Cardiac fibroblast (primary cell): Measurements from ENCODE around the gene DDX24.
A peak's percentile ranks its signal among the peaks of the same experiment; 100 is the strongest.

Source experiments
- DNase-seq, 2 donors: peaks; one replicate each; pipeline versions ENCODE4 v3.0.0 to v3.0.0-alpha.2; 2010; ENCODE audit warnings: low read depth in 2 of 2
- H3K4me3 ChIP-seq, 2 donors: replicated peaks in 1 of 2; 1 replicate in 1 of 2; 2 replicates in 1 of 2; pipeline ENCODE4 v1.5.1; 2011; ENCODE audit warnings: low read depth in 2 of 2, low read length in 2 of 2, mild to moderate bottlenecking in 2 of 2, moderate library complexity in 1 of 2
- TF ChIP-seq, protein P1 (sequence below): IDR thresholded peaks from one replicate; pipeline ENCODE4 v1.5.1; 2011; ENCODE audit warnings: low read depth, mild to moderate bottlenecking, low read length, inconsistent platforms

DDX24 gene

DNA sequence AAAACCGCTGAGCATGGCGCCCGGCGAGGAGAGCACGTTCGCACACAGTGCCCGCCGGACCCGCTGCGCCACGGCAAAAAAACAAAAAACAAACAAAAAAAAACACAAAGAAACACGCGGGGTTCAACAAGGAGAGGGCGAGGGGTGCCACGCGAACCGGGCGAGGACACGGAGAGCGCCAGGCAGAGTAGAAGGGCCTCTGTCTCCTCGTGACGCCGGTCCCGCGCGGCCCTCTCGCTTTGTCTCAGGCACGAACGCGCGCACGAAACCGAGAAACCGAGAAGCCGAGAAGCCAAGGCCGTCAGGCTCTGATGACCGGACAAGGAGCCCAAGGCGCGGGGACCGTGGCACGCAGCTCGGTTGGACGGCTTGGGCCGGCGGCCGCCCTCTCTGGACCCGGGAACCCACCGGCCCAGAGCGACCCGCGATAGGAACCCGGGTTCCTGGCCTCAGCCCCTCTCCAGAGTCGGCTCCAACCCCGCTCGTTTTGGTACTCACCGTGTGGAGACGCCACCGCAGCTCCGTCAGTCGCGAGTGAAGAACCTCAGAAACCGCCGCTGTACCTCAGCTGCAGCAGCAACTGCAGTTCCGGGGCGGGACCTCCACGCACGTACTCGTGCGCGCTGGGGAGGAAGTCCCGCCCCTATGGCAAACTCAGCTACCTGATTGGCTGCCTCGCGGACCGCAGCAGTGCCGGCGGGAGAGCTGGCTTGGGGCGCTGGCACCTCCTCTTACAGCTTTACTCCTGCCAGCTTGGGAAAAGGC is at the start of gene DDX24, which contains the start of gene IFI27L1:
Gene DDX24 (minus strand): TSS at position 582 of the 765 bp plus-strand sequence. CDS start 1,460 bp downstream, outside the sequence.
Gene IFI27L1 (plus strand): TSS at position 690 of the 765 bp plus-strand sequence. CDS start 15,628 bp downstream, outside the sequence.
- peak within 1 kb of the TSS; percentile 97 to 99 for H3K4me3 ChIP-seq
- TF ChIP-seq, protein P1, sequence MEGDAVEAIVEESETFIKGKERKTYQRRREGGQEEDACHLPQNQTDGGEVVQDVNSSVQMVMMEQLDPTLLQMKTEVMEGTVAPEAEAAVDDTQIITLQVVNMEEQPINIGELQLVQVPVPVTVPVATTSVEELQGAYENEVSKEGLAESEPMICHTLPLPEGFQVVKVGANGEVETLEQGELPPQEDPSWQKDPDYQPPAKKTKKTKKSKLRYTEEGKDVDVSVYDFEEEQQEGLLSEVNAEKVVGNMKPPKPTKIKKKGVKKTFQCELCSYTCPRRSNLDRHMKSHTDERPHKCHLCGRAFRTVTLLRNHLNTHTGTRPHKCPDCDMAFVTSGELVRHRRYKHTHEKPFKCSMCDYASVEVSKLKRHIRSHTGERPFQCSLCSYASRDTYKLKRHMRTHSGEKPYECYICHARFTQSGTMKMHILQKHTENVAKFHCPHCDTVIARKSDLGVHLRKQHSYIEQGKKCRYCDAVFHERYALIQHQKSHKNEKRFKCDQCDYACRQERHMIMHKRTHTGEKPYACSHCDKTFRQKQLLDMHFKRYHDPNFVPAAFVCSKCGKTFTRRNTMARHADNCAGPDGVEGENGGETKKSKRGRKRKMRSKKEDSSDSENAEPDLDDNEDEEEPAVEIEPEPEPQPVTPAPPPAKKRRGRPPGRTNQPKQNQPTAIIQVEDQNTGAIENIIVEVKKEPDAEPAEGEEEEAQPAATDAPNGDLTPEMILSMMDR: no peak
- peak; percentile 94 to 97 for DNase-seq

DNA sequence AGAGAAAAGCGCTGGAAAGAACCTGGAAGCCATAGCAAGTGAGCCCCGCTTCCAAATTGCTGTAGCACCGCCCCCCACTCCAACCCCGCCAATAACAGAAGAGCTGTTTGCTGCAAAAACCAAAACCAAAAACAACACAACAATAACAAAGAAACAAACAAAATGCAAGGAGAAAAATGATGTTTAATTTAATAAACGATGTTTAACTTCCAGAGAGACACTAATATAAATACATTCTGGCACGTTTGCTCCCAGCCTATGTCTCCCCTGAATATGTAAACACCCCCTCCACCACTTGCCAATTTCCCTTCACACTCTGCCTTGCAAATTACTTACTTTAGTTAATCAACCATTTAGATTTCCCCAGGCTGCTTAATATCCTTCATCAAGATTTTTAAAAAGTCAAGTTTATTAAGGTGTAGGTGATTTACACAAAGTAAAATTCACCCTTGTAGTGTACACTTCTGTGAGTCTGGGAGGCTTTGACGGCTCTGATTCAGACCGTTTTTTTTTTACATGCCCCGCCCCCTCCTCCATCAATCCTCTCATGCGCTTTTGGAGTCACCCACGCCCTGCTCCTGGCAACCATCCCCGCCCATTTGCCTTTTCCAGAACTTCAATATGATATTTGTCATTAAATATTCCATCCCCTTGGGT is 48.9 kb upstream of the DDX24 start:
- DNase-seq: peak; percentile 64 to 70
- TF ChIP-seq, protein P1: no peak

GRCh38 chr14:94129111-94129757 is 48.2 kb upstream of the DDX24 start, which contains the start of gene IFI27L2:
Gene IFI27L2 (minus strand): TSS chr14:94129604. CDS start chr14:94129564, 40 bp downstream.
- peak within 1 kb of the TSS; percentile 60 to 63 for H3K4me3 ChIP-seq
- TF ChIP-seq, protein P1: no peak
- peak; percentile 79 to 91 for DNase-seq

More for the DNA sequence above, 48.9 kb upstream of the DDX24 start:
- peak overlapping the region; percentile 60 to 63 for H3K4me3 ChIP-seq

GRCh38 chr14:94128216-94128839 is 47.3 kb upstream of the DDX24 start:
- H3K4me3 ChIP-seq: peak overlapping the region in 1 of 2 donors; percentile 63
- TF ChIP-seq, protein P1: no peak
- no peak for DNase-seq

GRCh38 chr14:94127330-94127729 is 46.3 kb upstream of the DDX24 start:
- TF ChIP-seq, protein P1: no peak
- no peak overlapping the region for H3K4me3 ChIP-seq

GRCh38 chr14:94126800-94127199 is 45.8 kb upstream of the DDX24 start:
- TF ChIP-seq, protein P1: no peak
- H3K4me3 ChIP-seq: no peak overlapping the region
- DNase-seq: no peak

More at GRCh38 chr14:94127330-94127729, 46.3 kb upstream of the DDX24 start:
- no peak for DNase-seq
